Endothelial cell of umbilical vein (primary cell): ENCODE results near the gene GRIN2D. TPM values are rescaled to one million over a fixed set of nuclear protein-coding genes. Genes with fewer than 3 reads are reported as not detected.

Experiments
- BruUV-seq: library from RNA; stranded (reverse); fragments of 400-500 nt; replicated peaks from 2 replicates; lab custom pipeline; 2021; lab: Mats Ljungman, UMichigan
- CTCF ChIA-PET: fragments of 300-600, 350-600 bp; sonication (Branson Sonifier 250); formaldehyde crosslinking; loops from one replicate; lab custom pipeline; 2021; ENCODE audit warnings: antibody characterized with exemption, inconsistent platforms; lab: Charles Lee
- POLR2A ChIA-PET: fragments of 300-600, 350-600 bp; sonication (Branson Sonifier 250); formaldehyde crosslinking; loops from one replicate; lab custom pipeline; 2021; ENCODE audit warnings: antibody characterized with exemption, inconsistent platforms; lab: Charles Lee
- DNase-seq: peaks from one replicate; pipeline ENCODE4 v3.0.0-alpha.2; 2011; ENCODE audit warnings: low read depth, low spot score
- FAIRE-seq: peaks from 2 replicates; lab custom pipeline; 2011; peaks lifted over from hg19 to GRCh38; lab: Jason Lieb, UNC
- H2AFZ ChIP-seq: 2 replicates; pipeline ENCODE4 v1.6.0; 2012; ENCODE audit warnings: low read depth, low read length, control low read depth, inconsistent platforms
- H3K27ac ChIP-seq: 2 replicates; pipeline ENCODE4 v1.5.1; 2011; ENCODE audit warnings: low read depth, mild to moderate bottlenecking, control low read depth, low read length, moderate library complexity; ENCODE audit not compliant: insufficient read depth
- H3K27me3 ChIP-seq, 2 experiments: 2 replicates each; pipeline versions ENCODE4 v1.6.0 to v1.6.1; 2011; ENCODE audit warnings: low read length in 2 of 2, mixed read lengths in 1 of 2; ENCODE audit not compliant: control insufficient read depth in 2 of 2, insufficient read depth in 2 of 2
- H3K36me3 ChIP-seq, 2 experiments: 2 replicates in 1 of 2; 3 replicates in 1 of 2; pipeline ENCODE4 v1.5.1; 2011; ENCODE audit warnings: low read length in 2 of 2, mild to moderate bottlenecking in 1 of 2, moderate library complexity in 1 of 2; ENCODE audit not compliant: control insufficient read depth in 2 of 2, insufficient read depth in 2 of 2; ENCODE audit errors: extremely low read depth in 1 of 2
- H3K4me1 ChIP-seq: 3 replicates; pipeline ENCODE4 v1.5.1; 2011; ENCODE audit warnings: mild to moderate bottlenecking, low read length; ENCODE audit not compliant: control insufficient read depth, insufficient read depth; ENCODE audit errors: extremely low read depth
- H3K4me2 ChIP-seq: 2 replicates; pipeline ENCODE4 v1.6.1; 2011; ENCODE audit warnings: low read length, control low read depth, mixed read lengths; ENCODE audit not compliant: insufficient read depth
- H3K4me3 ChIP-seq, 3 experiments: fragments of 200-600 bp in 1 of 3; sonication (generic), shearing (Covaris generic) in 1 of 3; replicated peaks in 1 of 3; 2 replicates each; pipeline ENCODE4 v1.5.1; 2011 to 2016; ENCODE audit warnings: control low read depth in 3 of 3, low read length in 3 of 3, mild to moderate bottlenecking in 2 of 3, inconsistent platforms in 1 of 3, low read depth in 1 of 3, moderate library complexity in 1 of 3; ENCODE audit not compliant: insufficient read depth in 1 of 3
- H3K79me2 ChIP-seq: 2 replicates; pipeline ENCODE4 v1.6.0; 2012; ENCODE audit warnings: low read length, inconsistent platforms; ENCODE audit not compliant: control insufficient read depth, insufficient read depth
- H3K9ac ChIP-seq: replicated peaks from 2 replicates; pipeline ENCODE3; 2011; ENCODE audit warnings: low read length, control low read depth; ENCODE audit not compliant: insufficient read depth; ENCODE audit errors: extremely low read depth
- H3K9me1 ChIP-seq: replicated peaks from 3 replicates; pipeline ENCODE4 v1.6.0; 2011; ENCODE audit warnings: mild to moderate bottlenecking, low read length; ENCODE audit not compliant: control insufficient read depth, insufficient read depth; ENCODE audit errors: extremely low read depth
- H3K9me3 ChIP-seq: replicated peaks from 2 replicates; pipeline ENCODE4 v1.5.1; 2012; ENCODE audit warnings: low read length, inconsistent platforms; ENCODE audit not compliant: control insufficient read depth, insufficient read depth
- H4K20me1 ChIP-seq: replicated peaks from 2 replicates; pipeline ENCODE3; 2011; ENCODE audit warnings: mild to moderate bottlenecking, low read length; ENCODE audit not compliant: control insufficient read depth, insufficient read depth; ENCODE audit errors: extremely low read depth
- CTCF ChIP-seq, 2 donors: IDR thresholded peaks; 1 replicate in 1 of 2; 2 replicates in 1 of 2; pipeline ENCODE4 v1.5.1; 2011; ENCODE audit warnings: low read length in 2 of 2, mild to moderate bottlenecking in 2 of 2, moderate library complexity in 2 of 2, control low read depth in 1 of 2, inconsistent platforms in 1 of 2, low read depth in 1 of 2; ENCODE audit not compliant: insufficient read depth in 1 of 2; ENCODE audit errors: extremely low read depth in 1 of 2
- EZH2 ChIP-seq: IDR thresholded peaks from 2 replicates; pipeline ENCODE4 v1.6.1; 2012; ENCODE audit warnings: borderline replicate concordance, low read depth, mild to moderate bottlenecking, moderate library complexity, low read length, inconsistent platforms; ENCODE audit not compliant: severe bottlenecking
- FOS ChIP-seq: IDR thresholded peaks from 2 replicates; pipeline ENCODE4 v1.6.1; 2011; ENCODE audit warnings: mild to moderate bottlenecking, low read length, moderate library complexity, borderline replicate concordance; ENCODE audit not compliant: insufficient read depth
- GATA2 ChIP-seq: IDR thresholded peaks from 2 replicates; pipeline ENCODE4 v1.7.0; 2011; ENCODE audit warnings: low read depth, mild to moderate bottlenecking, moderate library complexity, mixed read lengths, low read length; ENCODE audit not compliant: insufficient read length, insufficient read depth
- JUN ChIP-seq: IDR thresholded peaks from 2 replicates; pipeline ENCODE4 v1.6.1; 2011; ENCODE audit warnings: borderline replicate concordance, low read depth; ENCODE audit not compliant: insufficient read length, insufficient read depth
- MAX ChIP-seq: IDR thresholded peaks from 2 replicates; pipeline ENCODE4 v1.6.1; 2011; ENCODE audit not compliant: insufficient read depth, insufficient read length
- MYC ChIP-seq: IDR thresholded peaks from one replicate; pipeline ENCODE4 v1.6.1; 2011; ENCODE audit warnings: mild to moderate bottlenecking, low read depth, low read length
- POLR2A ChIP-seq: IDR thresholded peaks from 2 replicates; pipeline ENCODE4 v1.6.1; 2012; ENCODE audit warnings: low read depth, mild to moderate bottlenecking, control low read depth, low read length
- POLR2AphosphoS5 ChIP-seq: IDR thresholded peaks from 2 replicates; pipeline ENCODE4 v1.6.1; 2012; ENCODE audit warnings: low read depth, mild to moderate bottlenecking, control low read depth, low read length, moderate library complexity; ENCODE audit not compliant: insufficient read depth
- dilution Hi-C: fragments of 300-500 bp; cut with MboI; formaldehyde crosslinking; loops from one replicate; pipeline ENCODE4 v1.15.0; 2019; ENCODE audit warnings: low sequenced_read_pairs; ENCODE audit not compliant: extremely low pct_ligation_motif_present
- intact Hi-C: fragments of 100-400 bp; cut with micrococcal nuclease; formaldehyde crosslinking; loops from one replicate; pipeline ENCODE4 v1.10.0; 2022
- polyA plus RNA-seq, 4 experiments: library from polyadenylated mRNA; depleted of rRNA in 3 of 4; stranded (reverse) in 3 of 4; unstranded in 1 of 4; fragments of >200 nt; gene quantifications; 2 replicates each; pipeline versions ENCODE4 v1.2.1 to v1.2.3, GENCODE V29; 2011 to 2012; ENCODE audit warnings: missing spikeins in 1 of 4
- total RNA-seq: library from RNA; stranded (reverse); gene quantifications from 2 replicates; pipeline ENCODE4 v1.2.3, GENCODE V29; 2021

The GRIN2D gene
- total and polyA plus RNA-seq, 2 donors (not counting 3 experiments of a cell fraction or from before 2014, with no cell fraction given) = 0.59 to 2.1 TPM

DNA sequence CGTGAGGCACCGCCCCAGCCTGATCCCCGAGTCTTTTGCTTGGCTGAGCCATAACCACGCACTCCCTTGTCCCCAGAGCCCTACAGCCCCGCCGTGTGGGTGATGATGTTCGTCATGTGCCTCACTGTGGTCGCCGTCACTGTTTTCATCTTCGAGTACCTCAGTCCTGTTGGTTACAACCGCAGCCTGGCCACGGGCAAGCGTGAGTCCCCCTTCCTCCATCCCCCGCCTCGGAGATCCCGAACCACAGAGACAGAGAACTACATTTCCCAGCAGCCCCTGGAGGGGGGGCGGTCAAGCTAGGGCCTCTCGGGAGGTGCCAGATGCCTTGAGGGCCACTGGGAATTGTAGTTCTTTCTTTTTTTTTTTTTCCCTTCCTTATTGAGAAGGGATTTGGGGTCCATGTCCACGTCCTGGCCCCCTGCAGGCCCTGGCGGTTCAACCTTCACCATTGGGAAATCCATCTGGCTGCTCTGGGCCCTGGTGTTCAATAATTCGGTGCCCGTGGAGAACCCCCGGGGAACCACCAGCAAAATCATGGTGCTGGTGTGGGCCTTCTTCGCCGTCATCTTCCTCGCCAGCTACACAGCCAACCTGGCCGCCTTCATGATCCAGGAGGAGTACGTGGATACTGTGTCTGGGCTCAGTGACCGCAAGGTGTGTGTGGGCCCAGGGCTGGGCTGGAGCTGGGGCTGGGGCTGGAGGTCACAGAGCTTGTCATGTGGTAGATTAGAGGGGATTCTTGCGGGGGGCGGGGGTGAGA lies 25.9 kb downstream of the GRIN2D start:
- Histone ChIP-seq H2AFZ (peak overlapping the region; percentile 19), H4K20me1 (no peaks in the 10 kb centered on the region), H3K4me1 (peaks cover 6% of the 10 kb centered on the region), H3K79me2 (no peaks in the 10 kb centered on the region), H3K36me3 (no peaks in the 10 kb centered on the region), H3K27me3 (no peaks in the 10 kb centered on the region), H3K4me2 (no peak overlapping the region), H3K9ac (no peak overlapping the region), H3K4me3 (no peak overlapping the region), H3K27ac (no peak overlapping the region), H3K9me1 (no peaks in the 10 kb centered on the region), H3K9me3 (no peaks in the 10 kb centered on the region)
- TF ChIP-seq CTCF (IDR thresholded peaks at IDR 0.05; ENCODE audit: extremely low read depth in 1 of 2, insufficient read depth in 1 of 2, low read depth in 1 of 2, low read length in 2 of 2) = no peak
- TF ChIP-seq GATA2 = no peak
- no peak for TF ChIP-seq MYC
- no peak for TF ChIP-seq FOS
- no peak for TF ChIP-seq EZH2
- no peak for TF ChIP-seq POLR2A
- no peak for TF ChIP-seq JUN
- TF ChIP-seq MAX = no peak
- TF ChIP-seq POLR2AphosphoS5 = no peak
- ChIA-PET CTCF (interaction anchor here (0.6 to 1.5 kb wide), 2 partner anchors 14 to 31 kb away, joined by 3 to 6 read pairs; no protein-coding TSS in a partner anchor), POLR2A (interaction anchor here (0.5 kb wide), 1 partner anchor 41 kb away, joined by 3 read pairs; no protein-coding TSS in a partner anchor)
- dilution Hi-C loops (no loop called here), intact Hi-C loops (no loop called here)
- DNase-seq (peak; percentile 41), FAIRE-seq (peak; percentile 74)
- no TSS peak for BruUV-seq
